Measurements from ENCODE around the gene CD300A. TPM values are rescaled to one million over a fixed set of nuclear protein-coding genes. Genes with fewer than 3 reads are reported as not detected.

CD300A gene
- not detected in 3 replicates for total RNA-seq
- long read RNA-seq = 0 reads

DNA sequence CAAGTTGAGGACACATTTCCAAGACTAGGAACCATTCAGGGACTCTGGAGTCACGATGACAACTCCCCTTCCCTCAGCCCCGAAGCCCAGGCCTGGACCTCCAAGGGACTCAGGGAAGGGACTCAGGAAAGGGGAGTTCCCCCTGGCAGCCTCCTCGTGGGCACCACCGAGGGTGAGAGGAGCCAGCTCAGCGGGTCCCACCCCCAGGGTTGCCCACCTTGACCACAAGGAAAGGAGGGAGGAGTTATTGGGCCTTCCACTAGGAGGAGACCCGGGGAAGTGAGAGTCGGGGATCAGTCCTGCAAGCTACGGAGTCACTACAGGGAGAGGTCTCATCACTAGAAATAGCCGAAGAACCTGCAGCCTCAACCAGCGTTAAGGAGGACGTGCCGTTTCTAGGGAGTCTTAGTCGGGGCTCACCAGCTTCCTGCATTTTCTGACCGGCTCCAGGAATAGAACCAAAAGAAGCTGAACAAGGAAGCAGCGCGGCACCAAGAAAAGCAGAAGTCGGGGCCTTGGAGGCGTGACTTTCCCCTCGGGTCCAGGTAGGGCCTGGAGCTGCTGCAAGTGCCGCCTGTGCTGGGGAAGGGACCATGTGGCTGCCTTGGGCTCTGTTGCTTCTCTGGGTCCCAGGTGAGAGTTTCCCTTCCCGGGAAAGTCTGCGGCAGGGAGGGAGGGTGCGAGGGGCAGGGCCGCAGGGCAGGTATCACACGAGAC lies at the start of gene CD300A:
CD300A (plus strand) TSS at position 524 of the 717 bp plus-strand sequence; CDS start at position 594, 70 bp downstream.
- Mint-ChIP-seq H3K36me3 (ENCODE audit: low read depth) (no peaks in the 10 kb centered on the region), H3K27me3 (ENCODE audit: low read depth) (peaks cover 22% of the 10 kb centered on the region), H3K4me3 (ENCODE audit: unreplicated experiment) (no peak within 1 kb of the TSS), H3K4me1 (ENCODE audit: low read depth) (no peaks in the 10 kb centered on the region), H3K9me3 (ENCODE audit: low read depth) (no peaks in the 10 kb centered on the region), H3K27ac (ENCODE audit: unreplicated experiment) (no peak within 1 kb of the TSS)
- TF ChIP-seq CTCF (IDR thresholded peaks at IDR 0.05) = no peak
- peak; percentile 83 for DNase-seq (ENCODE audit: low spot score)

DNA sequence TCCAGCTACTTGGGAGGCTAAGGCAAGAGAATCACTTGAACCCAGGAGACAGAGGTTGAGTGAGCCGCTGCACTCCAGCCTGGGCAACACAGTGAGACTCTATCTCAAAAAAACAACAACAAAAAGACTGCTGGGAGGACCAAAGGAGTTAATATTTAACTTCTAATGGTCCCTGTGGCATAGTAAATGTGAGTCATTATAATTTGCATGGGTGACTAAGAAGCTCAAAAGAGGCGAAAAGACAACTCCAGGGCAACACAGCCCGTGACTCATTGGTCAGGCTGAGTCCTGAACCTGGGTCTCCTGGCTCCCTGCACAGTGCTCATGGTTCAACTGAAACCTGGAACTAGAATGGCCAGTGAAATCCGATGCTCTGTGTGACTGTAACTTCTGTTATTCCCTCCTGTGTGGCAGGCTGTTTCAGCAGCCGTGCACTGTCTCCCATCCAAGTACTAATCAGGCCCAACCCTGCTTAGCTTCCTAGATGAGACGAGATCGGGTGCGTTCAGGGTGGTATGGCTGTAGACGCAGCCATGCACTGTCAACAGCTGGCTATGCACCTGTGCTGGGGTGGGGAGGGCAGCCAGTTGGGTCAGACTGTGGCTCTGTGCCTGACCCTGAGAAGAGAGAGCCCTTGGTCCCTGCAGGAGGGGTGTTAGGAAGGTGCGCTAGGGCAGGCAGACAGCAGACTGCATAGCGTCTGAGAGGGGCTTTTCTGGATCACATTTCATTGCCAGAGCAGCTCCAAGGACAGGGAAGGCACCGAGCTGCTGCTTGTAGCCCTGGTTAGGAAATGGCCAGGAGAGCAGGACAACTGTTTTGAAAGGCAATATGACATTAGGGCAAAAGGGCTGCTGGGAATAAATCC lies 49.0 kb upstream of the CD300A start:
- H3K36me3 Mint-ChIP-seq (ENCODE audit: low read depth) = no peaks in the 10 kb centered on the region
- H3K27me3 Mint-ChIP-seq (ENCODE audit: low read depth) = no peaks in the 10 kb centered on the region
- no peak for TF ChIP-seq CTCF (IDR thresholded peaks at IDR 0.05)
- H3K27ac Mint-ChIP-seq (ENCODE audit: unreplicated experiment) = peak overlapping the region; percentile 34
- DNase-seq (ENCODE audit: low spot score) = no peak
- no peak overlapping the region for H3K4me3 Mint-ChIP-seq (ENCODE audit: unreplicated experiment)
- no peaks in the 10 kb centered on the region for H3K9me3 Mint-ChIP-seq (ENCODE audit: low read depth)
- H3K4me1 Mint-ChIP-seq (ENCODE audit: low read depth) = peaks cover 17% of the 10 kb centered on the region

GRCh38 chr17:74419928-74420411 lies 46.5 kb upstream of the CD300A start:
- DNase-seq (ENCODE audit: low spot score) = no peak
- H3K9me3 Mint-ChIP-seq (ENCODE audit: low read depth) = peaks cover 2% of the 10 kb centered on the region
- no peak overlapping the region for H3K27ac Mint-ChIP-seq (ENCODE audit: unreplicated experiment)
- no peaks in the 10 kb centered on the region for H3K36me3 Mint-ChIP-seq (ENCODE audit: low read depth)
- no peak overlapping the region for H3K4me3 Mint-ChIP-seq (ENCODE audit: unreplicated experiment)
- H3K27me3 Mint-ChIP-seq (ENCODE audit: low read depth) = peaks cover 3% of the 10 kb centered on the region
- TF ChIP-seq CTCF (IDR thresholded peaks at IDR 0.05) = no peak
- peaks cover 21% of the 10 kb centered on the region for H3K4me1 Mint-ChIP-seq (ENCODE audit: low read depth)

DNA sequence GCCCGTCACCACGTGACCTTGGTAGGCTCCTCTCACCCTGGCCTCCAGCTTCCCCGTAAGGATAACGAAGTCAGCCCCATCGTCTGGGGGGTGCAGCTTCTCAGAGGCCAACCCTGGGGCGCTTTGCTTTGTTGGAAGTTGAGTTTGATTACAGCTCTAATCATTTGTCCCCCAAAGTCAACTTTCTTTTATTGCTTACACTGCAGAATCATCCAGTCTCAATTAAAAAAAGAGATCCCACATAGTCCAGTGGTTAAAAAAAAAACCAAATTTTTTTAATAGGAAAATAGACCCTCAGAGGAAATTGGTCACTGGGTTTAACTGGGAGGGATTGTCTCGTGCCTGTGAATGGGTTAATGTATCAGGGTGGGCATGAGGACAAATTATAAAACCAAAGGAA lies 42.3 kb upstream of the CD300A start:
- H3K36me3 Mint-ChIP-seq (ENCODE audit: low read depth) = no peaks in the 10 kb centered on the region
- peaks cover 32% of the 10 kb centered on the region for H3K4me1 Mint-ChIP-seq (ENCODE audit: low read depth)
- no peak overlapping the region for H3K27ac Mint-ChIP-seq (ENCODE audit: unreplicated experiment)
- H3K4me3 Mint-ChIP-seq (ENCODE audit: unreplicated experiment) = no peak overlapping the region
- peaks cover 4% of the 10 kb centered on the region for H3K27me3 Mint-ChIP-seq (ENCODE audit: low read depth)
- TF ChIP-seq CTCF (IDR thresholded peaks at IDR 0.05) = no peak
- peaks cover 2% of the 10 kb centered on the region for H3K9me3 Mint-ChIP-seq (ENCODE audit: low read depth)
- no peak for DNase-seq (ENCODE audit: low spot score)

GRCh38 chr17:74424657-74425056 lies 41.8 kb upstream of the CD300A start:
- no peak overlapping the region for H3K4me3 Mint-ChIP-seq (ENCODE audit: unreplicated experiment)
- H3K9me3 Mint-ChIP-seq (ENCODE audit: low read depth) = peaks cover 2% of the 10 kb centered on the region
- no peak for TF ChIP-seq CTCF (IDR thresholded peaks at IDR 0.05)
- DNase-seq (ENCODE audit: low spot score) = no peak
- H3K27ac Mint-ChIP-seq (ENCODE audit: unreplicated experiment) = no peak overlapping the region
- peaks cover 4% of the 10 kb centered on the region for H3K27me3 Mint-ChIP-seq (ENCODE audit: low read depth)
- peaks cover 32% of the 10 kb centered on the region for H3K4me1 Mint-ChIP-seq (ENCODE audit: low read depth)
- H3K36me3 Mint-ChIP-seq (ENCODE audit: low read depth) = no peaks in the 10 kb centered on the region

Data from chondrocyte (in vitro differentiated cells).